K562 (cell line): ENCODE data around the gene WASF2. TPM values are rescaled to one million over a fixed set of nuclear protein-coding genes. Genes with fewer than 3 reads are reported as not detected.

Experiments
- COPS2 ChIP-seq: fragments of 450-650 bp; conservative IDR thresholded peaks from 2 replicates; pipeline ENCODE4 v1.6.1; 2016; ENCODE audit warnings: mild to moderate bottlenecking, moderate library complexity
- DDX20 ChIP-seq: fragments of 450-650 bp; IDR thresholded peaks from 2 replicates; pipeline ENCODE4 v1.6.1; 2016; ENCODE audit warnings: missing genetic modification characterization, low read depth, mild to moderate bottlenecking, missing compliant biosample characterization, moderate library complexity
- DNMT1 ChIP-seq: fragments of 450-650 bp; IDR thresholded peaks from 2 replicates; pipeline ENCODE4 v1.6.1; 2016; ENCODE audit warnings: antibody characterized with exemption, mild to moderate bottlenecking
- FOXJ3 ChIP-seq: sonication (generic); formaldehyde crosslinking; IDR thresholded peaks from 2 replicates; pipeline ENCODE4 v1.4.0; 2020; ENCODE audit warnings: mild to moderate bottlenecking, missing genetic modification reagents
- HNRNPH1 ChIP-seq: fragments of 200-400 bp; formaldehyde crosslinking; optimal IDR thresholded peaks from 2 replicates; pipeline ENCODE3; 2017; ENCODE audit warnings: low read depth, mild to moderate bottlenecking, low read length, moderate library complexity
- KLF6 ChIP-seq: fragments of 250-450 bp; sonication (Bioruptor Pico); IDR thresholded peaks from 2 replicates; pipeline ENCODE4 v1.4.0; 2020; ENCODE audit warnings: mild to moderate bottlenecking, moderate library complexity, borderline replicate concordance
- MTA2 ChIP-seq: fragments of 450-650 bp; IDR thresholded peaks from 2 replicates; pipeline ENCODE4 v1.6.1; 2016; ENCODE audit warnings: low read depth
- NR2C1 ChIP-seq, 2 experiments: fragments of 450-650 bp; IDR thresholded peaks; 2 replicates each; pipeline ENCODE4 v1.6.1; 2017; ENCODE audit warnings: mild to moderate bottlenecking in 2 of 2, antibody characterized with exemption in 1 of 2, inconsistent platforms in 1 of 2, missing compliant biosample characterization in 1 of 2, missing genetic modification characterization in 1 of 2
- POLR3A ChIP-seq: IDR thresholded peaks from 2 replicates; pipeline ENCODE4 v1.6.1; 2011; ENCODE audit warnings: borderline replicate concordance, mild to moderate bottlenecking, moderate library complexity; ENCODE audit not compliant: insufficient read length, insufficient read depth; ENCODE audit errors: extremely low read depth
- RBFOX2 ChIP-seq: fragments of 200-400 bp; formaldehyde crosslinking; IDR thresholded peaks from 2 replicates; pipeline ENCODE4 v1.6.1; 2017; ENCODE audit warnings: low read depth, mild to moderate bottlenecking, low read length, moderate library complexity
- RBM15 ChIP-seq: fragments of 200-400 bp; formaldehyde crosslinking; IDR thresholded peaks from 2 replicates; pipeline ENCODE4 v1.6.1; 2018; ENCODE audit warnings: mild to moderate bottlenecking, low read length, moderate library complexity; ENCODE audit not compliant: insufficient read depth
- RBM17 ChIP-seq: fragments of 200-400 bp; formaldehyde crosslinking; IDR thresholded peaks from 2 replicates; pipeline ENCODE4 v1.6.1; 2017; ENCODE audit warnings: low read depth, mild to moderate bottlenecking, low read length, borderline replicate concordance
- RBM22 ChIP-seq: fragments of 200-400 bp; formaldehyde crosslinking; IDR thresholded peaks from 2 replicates; pipeline ENCODE4 v1.6.1; 2018; ENCODE audit warnings: low read length, low read depth; ENCODE audit not compliant: poor library complexity, severe bottlenecking
- RHOXF2B ChIP-seq: fragments of 250-450 bp; sonication (Bioruptor Pico); conservative IDR thresholded peaks from 2 replicates; pipeline ENCODE4 v1.5.1; 2021
- STAG1 ChIP-seq: sonication (generic); formaldehyde crosslinking; IDR thresholded peaks from 2 replicates; pipeline ENCODE4 v1.5.0; 2020; ENCODE audit warnings: missing genetic modification reagents, borderline replicate concordance
- ZC3H8 ChIP-seq: fragments of 450-650 bp; IDR thresholded peaks from 2 replicates; pipeline ENCODE4 v1.6.1; 2017
- ZNF232 ChIP-seq: sonication (generic); formaldehyde crosslinking; IDR thresholded peaks from 2 replicates; pipeline ENCODE4 v1.8.0; 2022; ENCODE audit warnings: mild to moderate bottlenecking, missing genetic modification reagents
- ZNF445 ChIP-seq: fragments of 250-450 bp; sonication (Bioruptor Pico); IDR thresholded peaks from 2 replicates; pipeline ENCODE4 v1.4.0; 2020; ENCODE audit warnings: low read depth, mild to moderate bottlenecking, moderate library complexity
- ZNF583 ChIP-seq: fragments of 250-450 bp; sonication (Bioruptor Pico); IDR thresholded peaks from 2 replicates; pipeline ENCODE4 v1.4.0; 2020
- ZNF707 ChIP-seq: fragments of 250-450 bp; sonication (Bioruptor Pico); conservative IDR thresholded peaks from 2 replicates; pipeline ENCODE4 v1.8.0; 2022; ENCODE audit warnings: inconsistent platforms, mild to moderate bottlenecking, moderate library complexity
- polyA plus RNA-seq, 8 experiments: library from polyadenylated mRNA; depleted of rRNA in 4 of 8; stranded (reverse) in 5 of 8; unstranded in 3 of 8; fragments of >200 nt; fragmentation: Nextera tagmentation in 2 of 8; fragmentation: Illumina TruSeq in 1 of 8; extraction: Ambion mirVana in 2 of 8; extraction: Trizol in 1 of 8; gene quantifications; 2 replicates each; pipeline versions ENCODE4 v1.2.1 to v1.2.3, GENCODE V29; 2011 to 2014; ENCODE audit warnings: inconsistent platforms in 1 of 8, missing spikeins in 1 of 8
- total RNA-seq, 7 experiments: library from RNA; depleted of rRNA in 6 of 7; stranded (reverse); fragments of >200 nt in 6 of 7; fragmentation: Illumina TruSeq in 2 of 7; extraction: Trizol in 2 of 7; gene quantifications; 2 replicates each; pipeline versions ENCODE4 v1.2.1 to v1.2.3, GENCODE V29; 2011 to 2021; ENCODE audit warnings: low replicate concordance in 1 of 7
- TF ChIP-seq, protein P1 (sequence below), 2 experiments: fragments of 450-650 bp in 1 of 2; sonication (generic) in 1 of 2; formaldehyde crosslinking in 1 of 2; IDR thresholded peaks in 1 of 2; conservative IDR thresholded peaks in 1 of 2; 2 replicates each; pipeline versions ENCODE4 v1.6.1 to v1.8.1; 2016 to 2023; ENCODE audit warnings: mild to moderate bottlenecking in 2 of 2, moderate library complexity in 2 of 2, inconsistent platforms in 1 of 2, missing genetic modification reagents in 1 of 2
- TF ChIP-seq, protein P2 (sequence below): fragments of 450-650 bp; IDR thresholded peaks from 2 replicates; pipeline ENCODE4 v1.6.1; 2016; ENCODE audit warnings: missing biosample characterization, missing genetic modification characterization
- TF ChIP-seq, protein P3 (sequence below): sonication (generic); formaldehyde crosslinking; IDR thresholded peaks from 2 replicates; pipeline ENCODE4 v1.9.0; 2022; ENCODE audit warnings: mild to moderate bottlenecking, missing genetic modification reagents
- TF ChIP-seq, protein P4 (sequence below): conservative IDR thresholded peaks from 2 replicates; pipeline ENCODE4 v1.6.1; 2011; ENCODE audit warnings: low read depth, mild to moderate bottlenecking, low read length; ENCODE audit not compliant: control insufficient read depth

The WASF2 gene
- total and polyA plus RNA-seq, 9 of the 15 experiments (the other 6 are each of a cell fraction or from before 2014, with no cell fraction given) = 8.2 to 163 (median 31.2) TPM

DNA sequence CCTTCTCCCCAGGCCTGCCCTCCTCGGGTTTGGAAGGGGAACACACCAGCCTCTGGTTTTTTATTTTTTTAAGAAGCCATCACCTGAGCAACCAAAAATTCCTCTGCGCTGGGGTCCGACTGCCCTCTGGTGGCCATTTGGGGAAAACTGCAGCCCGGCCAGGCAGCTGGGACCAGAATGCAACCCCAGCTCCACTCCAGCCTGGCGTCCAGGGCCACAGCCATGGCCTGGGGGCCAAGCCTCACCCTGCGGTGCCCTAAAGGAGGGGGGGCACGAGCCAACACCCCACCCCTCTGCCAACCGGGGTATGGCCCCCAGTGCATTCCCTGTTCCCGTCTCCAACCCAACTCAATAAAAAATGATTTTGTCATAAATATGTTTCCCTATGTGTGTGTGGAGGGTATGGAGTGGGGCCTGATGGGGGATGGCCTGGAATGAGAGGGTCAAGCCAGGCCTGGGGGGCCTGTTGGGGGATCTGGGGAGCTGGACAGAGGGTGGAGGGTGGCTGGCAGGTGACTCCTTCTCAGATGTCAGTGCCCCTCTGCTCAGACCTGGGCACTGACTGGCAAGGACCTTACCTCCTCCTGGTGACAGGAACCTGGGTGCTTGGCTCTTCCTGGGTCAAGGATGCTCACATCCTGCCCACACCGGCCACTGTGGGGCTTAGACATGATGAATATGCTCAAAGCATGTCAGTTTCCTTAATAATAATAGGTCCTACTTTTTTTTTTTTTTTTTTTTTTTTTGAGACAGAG is 94.3 kb downstream of the WASF2 start (continued):
- TF ChIP-seq, protein P1, sequence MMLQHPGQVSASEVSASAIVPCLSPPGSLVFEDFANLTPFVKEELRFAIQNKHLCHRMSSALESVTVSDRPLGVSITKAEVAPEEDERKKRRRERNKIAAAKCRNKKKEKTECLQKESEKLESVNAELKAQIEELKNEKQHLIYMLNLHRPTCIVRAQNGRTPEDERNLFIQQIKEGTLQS (IDR thresholded peaks at IDR 0.05) = no peak
- TF ChIP-seq, protein P1 (CRISPR knock-in tag; conservative IDR thresholded peaks at IDR 0.05) = no peak
- no peak for TF ChIP-seq ZNF232 (CRISPR knock-in tag)
- no peak for TF ChIP-seq COPS2
- no peak for TF ChIP-seq MTA2
- no peak for TF ChIP-seq RHOXF2B (CRISPR knock-in tag)
- TF ChIP-seq KLF6 (CRISPR knock-in tag) = no peak
- TF ChIP-seq RBM15 = no peak
- TF ChIP-seq FOXJ3 (CRISPR knock-in tag) = no peak
- TF ChIP-seq RBFOX2 = peak; percentile 54
- TF ChIP-seq RBM17 = no peak
- TF ChIP-seq STAG1 = peak; percentile 86
- TF ChIP-seq ZC3H8 = no peak
- no peak for TF ChIP-seq NR2C1 (IDR thresholded peaks at IDR 0.05)
- no peak for TF ChIP-seq NR2C1 (tag; IDR thresholded peaks at IDR 0.05)
- no peak for TF ChIP-seq POLR3A
- TF ChIP-seq, protein P2, sequence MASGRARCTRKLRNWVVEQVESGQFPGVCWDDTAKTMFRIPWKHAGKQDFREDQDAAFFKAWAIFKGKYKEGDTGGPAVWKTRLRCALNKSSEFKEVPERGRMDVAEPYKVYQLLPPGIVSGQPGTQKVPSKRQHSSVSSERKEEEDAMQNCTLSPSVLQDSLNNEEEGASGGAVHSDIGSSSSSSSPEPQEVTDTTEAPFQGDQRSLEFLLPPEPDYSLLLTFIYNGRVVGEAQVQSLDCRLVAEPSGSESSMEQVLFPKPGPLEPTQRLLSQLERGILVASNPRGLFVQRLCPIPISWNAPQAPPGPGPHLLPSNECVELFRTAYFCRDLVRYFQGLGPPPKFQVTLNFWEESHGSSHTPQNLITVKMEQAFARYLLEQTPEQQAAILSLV = no peak
- TF ChIP-seq, protein P3, sequence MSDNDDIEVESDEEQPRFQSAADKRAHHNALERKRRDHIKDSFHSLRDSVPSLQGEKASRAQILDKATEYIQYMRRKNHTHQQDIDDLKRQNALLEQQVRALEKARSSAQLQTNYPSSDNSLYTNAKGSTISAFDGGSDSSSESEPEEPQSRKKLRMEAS (CRISPR knock-in tag) = no peak
- TF ChIP-seq ZNF707 (CRISPR knock-in tag) = no peak
- TF ChIP-seq DNMT1 = no peak
- TF ChIP-seq RBM22 = no peak
- no peak for TF ChIP-seq HNRNPH1
- no peak for TF ChIP-seq ZNF583
- no peak for TF ChIP-seq DDX20
- TF ChIP-seq, protein P4, sequence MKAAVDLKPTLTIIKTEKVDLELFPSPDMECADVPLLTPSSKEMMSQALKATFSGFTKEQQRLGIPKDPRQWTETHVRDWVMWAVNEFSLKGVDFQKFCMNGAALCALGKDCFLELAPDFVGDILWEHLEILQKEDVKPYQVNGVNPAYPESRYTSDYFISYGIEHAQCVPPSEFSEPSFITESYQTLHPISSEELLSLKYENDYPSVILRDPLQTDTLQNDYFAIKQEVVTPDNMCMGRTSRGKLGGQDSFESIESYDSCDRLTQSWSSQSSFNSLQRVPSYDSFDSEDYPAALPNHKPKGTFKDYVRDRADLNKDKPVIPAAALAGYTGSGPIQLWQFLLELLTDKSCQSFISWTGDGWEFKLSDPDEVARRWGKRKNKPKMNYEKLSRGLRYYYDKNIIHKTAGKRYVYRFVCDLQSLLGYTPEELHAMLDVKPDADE = no peak
- TF ChIP-seq ZNF445 (CRISPR knock-in tag) = no peak
